Skin of body (tissue), 2 donors: ENCODE data around the gene PIWIL4. TPM values are rescaled to one million over a fixed set of nuclear protein-coding genes. Genes with fewer than 3 reads are reported as not detected.

Experiments used
- DNase-seq: peaks from one replicate; lab custom pipeline; 2025; lab: John Stamatoyannopoulos, UW
- total RNA-seq: library from RNA; depleted of rRNA; stranded (reverse); fragments of >200 nt; gene quantifications from one replicate; pipeline ENCODE4 v1.2.3, GENCODE V29; 2014

Gene PIWIL4
- total RNA-seq, result 6.2 TPM

DNA sequence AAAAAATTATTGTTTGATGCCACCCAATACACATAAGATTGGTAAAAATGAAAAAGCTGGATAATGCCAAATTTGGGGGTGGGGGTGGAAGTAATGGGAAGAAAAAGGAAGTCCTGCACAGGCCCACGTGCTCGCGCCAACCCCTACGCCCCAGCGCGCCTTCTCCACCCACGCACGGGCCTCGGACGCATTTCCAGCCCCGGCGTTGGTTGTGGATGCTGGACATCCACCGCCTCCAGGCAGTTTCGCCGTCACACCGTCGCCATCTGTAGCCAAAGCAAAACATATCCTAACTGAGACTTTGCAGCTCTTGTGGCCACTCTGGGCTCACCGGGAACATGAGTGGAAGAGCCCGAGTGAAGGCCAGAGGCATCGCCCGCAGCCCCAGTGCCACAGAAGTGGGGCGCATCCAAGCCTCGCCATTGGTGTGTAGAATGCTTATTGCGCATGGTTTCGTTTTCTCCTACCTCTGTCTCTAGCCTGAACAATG lies at the start of gene PIWIL4:
TSS of gene PIWIL4 (plus strand) at position 188 of the 490 bp plus-strand sequence. CDS start at position 339, 151 bp downstream.
- DNase-seq, result no peak

DNA sequence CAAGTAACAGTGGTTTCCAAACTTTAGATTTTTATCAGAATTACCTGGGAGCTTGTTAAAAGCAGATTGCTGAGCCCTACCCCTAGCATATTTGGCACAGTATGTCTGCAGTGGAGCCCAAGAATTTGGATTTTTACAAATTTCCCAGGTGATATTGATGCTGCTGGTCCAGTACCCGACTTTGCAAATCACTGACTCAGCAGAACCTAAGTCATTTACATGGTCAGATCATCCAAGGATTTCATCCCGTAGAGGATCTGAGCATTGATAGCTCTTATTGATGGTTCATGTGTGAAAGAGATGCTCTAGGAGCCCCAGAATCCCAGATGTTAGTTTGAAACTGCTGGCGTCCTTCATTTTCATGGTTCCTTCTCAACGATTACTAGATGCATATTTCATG lies 48.9 kb upstream of the PIWIL4 start:
- DNase-seq, result no peak

- peak; percentile 24 for DNase-seq
Measured at GRCh38 chr11:94519478-94520084, 47.6 kb upstream of the PIWIL4 start.

- no peak for DNase-seq
Measured at GRCh38 chr11:94521684-94522083, 45.5 kb upstream of the PIWIL4 start.

DNA sequence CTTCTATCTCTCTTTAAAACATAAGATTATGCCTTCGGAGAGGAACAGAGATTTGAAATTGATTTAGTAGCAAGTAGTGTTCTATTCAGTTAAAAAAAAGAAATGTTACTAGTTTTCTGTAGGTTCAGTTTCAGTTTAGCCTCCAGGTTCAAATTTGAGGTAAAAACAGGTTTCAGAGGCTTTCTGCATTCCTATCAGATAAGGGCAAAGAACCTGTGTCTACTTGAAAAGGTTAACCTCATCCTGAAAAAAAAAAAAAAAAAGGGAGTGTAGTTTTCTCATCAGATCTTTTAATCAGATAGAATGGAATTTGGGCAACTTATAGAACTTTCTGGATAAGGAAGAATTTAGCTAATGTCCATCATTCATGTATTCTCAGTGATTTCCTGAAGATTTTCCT lies 42.8 kb upstream of the PIWIL4 start:
- no peak for DNase-seq

DNA sequence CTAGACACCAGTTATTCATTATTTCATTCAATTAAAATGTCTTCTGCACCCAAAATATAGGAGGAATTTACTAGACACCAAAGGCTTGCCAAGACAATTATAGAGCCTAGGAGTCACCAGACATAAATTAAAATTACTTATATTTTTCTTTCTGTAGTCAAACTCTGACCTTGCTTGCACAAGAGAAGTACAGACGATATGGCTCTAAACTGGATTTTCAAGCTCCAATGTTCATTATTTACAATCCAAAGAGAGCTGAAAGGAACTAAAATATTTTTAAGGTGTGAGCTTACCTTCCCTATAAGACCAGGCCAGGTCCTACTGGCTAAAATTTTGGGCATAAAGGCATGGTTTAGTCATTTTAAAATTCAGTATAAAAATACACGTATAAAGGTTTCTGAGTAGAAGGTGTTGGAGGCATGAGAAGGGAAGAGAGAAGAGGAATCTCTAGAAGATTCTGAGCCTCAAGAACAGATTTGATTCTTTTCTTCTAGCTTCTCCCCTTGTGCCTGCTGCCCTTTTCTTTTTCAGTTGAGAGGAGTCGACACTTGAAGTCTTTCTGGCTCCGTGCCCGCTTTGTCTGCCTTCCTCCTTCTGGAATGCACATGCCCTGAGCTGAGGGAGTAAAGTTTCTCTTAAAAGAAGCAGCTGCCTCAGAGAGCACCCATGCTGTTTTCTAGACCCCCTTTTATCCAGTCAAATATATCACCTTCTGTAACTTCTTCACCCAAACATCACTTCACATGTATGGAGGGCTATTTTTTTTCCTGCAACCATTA lies 41.4 kb upstream of the PIWIL4 start:
- peak; percentile 17 for DNase-seq

GRCh38 chr11:94526645-94527438 lies 40.3 kb upstream of the PIWIL4 start:
- no peak for DNase-seq

DNA sequence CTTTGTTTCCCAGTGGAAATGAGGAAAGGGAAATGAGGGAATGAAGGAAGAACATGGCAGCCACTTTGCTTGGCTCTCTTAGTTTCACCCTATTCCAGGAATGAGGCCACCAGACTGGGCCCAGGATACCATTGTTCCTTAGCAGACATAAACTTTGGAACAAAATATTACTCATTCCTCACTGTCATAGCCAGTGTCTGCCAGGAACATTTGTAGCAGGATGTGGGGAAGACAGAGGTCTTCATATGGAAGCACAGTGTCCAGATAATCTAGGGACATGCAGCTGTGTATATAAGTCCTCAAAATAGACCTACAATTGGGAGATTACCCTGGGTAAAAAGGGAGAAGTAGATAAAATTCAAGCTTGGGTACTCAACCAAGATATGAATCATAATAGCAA lies 38.6 kb upstream of the PIWIL4 start:
- DNase-seq, result no peak

GRCh38 chr11:94532211-94532610 lies 35.0 kb upstream of the PIWIL4 start:
- no peak for DNase-seq

DNA sequence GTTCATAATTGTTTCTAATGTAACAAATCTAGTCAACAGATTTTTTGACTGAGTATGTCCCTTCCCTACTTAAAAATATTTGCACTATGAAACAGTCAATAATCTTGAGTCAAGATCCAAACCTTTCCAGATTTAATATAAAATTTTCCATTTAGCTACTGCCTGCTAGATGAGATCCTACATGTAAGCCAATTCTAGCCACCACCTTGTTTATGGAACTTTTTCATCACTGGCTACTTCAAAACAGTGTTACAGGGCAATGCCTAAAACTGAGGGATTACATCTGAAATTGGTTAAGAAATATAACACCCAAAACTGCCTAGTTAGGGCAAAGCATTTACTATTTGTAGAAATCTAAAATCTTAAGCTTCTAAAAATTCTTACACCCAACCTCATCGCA lies 34.0 kb upstream of the PIWIL4 start:
- DNase-seq, result peak; percentile 7

DNA sequence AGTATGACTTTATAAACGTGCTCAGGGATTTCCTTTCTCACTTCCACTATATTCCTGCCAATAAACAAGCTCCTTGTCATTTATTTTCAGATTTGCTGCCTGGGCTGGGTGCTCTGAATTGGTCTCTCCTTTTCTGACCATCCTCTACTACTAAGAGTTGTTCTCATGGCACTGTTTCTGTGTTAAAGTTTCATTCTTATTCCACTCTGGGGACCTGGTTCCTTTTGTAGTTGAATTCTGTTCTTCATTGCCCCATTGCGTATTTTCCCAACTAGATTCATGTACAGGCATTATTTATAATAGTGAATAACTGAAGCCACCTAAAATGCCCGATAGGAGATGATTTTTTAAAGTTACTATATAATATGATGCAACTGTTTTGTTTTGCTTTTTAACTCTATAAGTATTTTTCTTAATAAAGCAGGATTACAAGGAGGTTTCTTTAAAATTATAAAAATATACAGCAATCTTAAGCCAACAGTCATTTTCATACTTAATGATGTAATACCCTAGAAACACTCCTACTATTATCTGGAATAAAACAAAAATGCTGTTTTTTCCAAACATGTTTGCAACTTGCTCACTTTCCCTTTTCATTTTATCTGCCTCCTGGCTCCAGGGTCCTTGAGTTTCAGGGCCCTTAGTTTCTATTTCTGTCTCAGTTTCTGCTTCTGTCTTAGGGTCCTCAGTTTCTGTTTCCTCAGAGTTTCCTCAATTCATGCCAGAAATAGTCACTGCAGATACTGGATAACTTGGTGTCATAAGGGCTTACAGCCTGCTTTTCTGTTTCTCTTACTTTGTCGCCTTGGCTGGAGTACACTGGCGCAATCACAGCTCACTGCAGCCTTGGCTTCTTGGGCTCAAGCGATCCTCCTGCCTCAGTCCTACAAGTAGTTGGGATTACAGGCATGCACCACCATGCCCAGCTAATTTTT lies 33.2 kb upstream of the PIWIL4 start:
- peak; percentile 22 for DNase-seq

- no peak for DNase-seq
Measured at GRCh38 chr11:94536386-94536785, 30.8 kb upstream of the PIWIL4 start.

DNA sequence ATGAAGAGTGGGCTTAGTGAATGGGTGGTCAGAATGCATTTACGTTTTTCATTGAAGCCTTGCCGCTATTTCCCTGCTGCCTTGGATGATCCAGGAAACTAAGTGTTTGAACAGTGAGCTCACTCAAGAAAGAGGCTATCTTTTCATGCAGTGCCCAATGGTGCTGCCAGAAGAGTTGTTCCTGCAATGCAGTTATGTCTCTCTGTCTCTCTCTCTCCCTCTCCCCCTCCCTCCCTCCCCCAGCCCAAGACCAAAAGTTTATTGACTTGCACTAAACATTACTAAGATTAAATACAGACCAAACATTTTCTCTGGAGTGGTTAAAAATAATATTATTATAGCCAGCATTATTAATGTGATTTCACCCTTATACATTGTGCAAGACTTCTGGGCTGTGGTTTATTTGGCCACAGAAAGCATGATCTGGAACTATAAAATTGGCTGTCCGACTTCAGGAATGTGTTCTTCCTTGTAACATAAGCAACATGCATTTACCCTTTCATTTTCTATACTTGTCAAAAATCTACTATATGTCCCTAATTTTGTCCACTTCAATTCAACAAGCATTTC lies 30.1 kb upstream of the PIWIL4 start:
- peak; percentile 88 for DNase-seq

GRCh38 chr11:94539420-94539819 lies 27.7 kb upstream of the PIWIL4 start:
- DNase-seq, result no peak

GRCh38 chr11:94543695-94544645 lies 23.2 kb upstream of the PIWIL4 start, which contains the start of gene FUT4:
Gene FUT4 (plus strand): TSS chr11:94543921. CDS start chr11:94544134, 213 bp downstream.
- DNase-seq, result peak; percentile 68

GRCh38 chr11:94544646-94545263 lies 22.4 kb upstream of the PIWIL4 start:
- DNase-seq, result no peak

DNA sequence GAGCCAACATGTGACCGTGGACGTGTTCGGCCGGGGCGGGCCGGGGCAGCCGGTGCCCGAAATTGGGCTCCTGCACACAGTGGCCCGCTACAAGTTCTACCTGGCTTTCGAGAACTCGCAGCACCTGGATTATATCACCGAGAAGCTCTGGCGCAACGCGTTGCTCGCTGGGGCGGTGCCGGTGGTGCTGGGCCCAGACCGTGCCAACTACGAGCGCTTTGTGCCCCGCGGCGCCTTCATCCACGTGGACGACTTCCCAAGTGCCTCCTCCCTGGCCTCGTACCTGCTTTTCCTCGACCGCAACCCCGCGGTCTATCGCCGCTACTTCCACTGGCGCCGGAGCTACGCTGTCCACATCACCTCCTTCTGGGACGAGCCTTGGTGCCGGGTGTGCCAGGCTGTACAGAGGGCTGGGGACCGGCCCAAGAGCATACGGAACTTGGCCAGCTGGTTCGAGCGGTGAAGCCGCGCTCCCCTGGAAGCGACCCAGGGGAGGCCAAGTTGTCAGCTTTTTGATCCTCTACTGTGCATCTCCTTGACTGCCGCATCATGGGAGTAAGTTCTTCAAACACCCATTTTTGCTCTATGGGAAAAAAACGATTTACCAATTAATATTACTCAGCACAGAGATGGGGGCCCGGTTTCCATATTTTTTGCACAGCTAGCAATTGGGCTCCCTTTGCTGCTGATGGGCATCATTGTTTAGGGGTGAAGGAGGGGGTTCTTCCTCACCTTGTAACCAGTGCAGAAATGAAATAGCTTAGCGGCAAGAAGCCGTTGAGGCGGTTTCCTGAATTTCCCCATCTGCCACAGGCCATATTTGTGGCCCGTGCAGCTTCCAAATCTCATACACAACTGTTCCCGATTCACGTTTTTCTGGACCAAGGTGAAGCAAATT lies 21.7 kb upstream of the PIWIL4 start:
- no peak for DNase-seq

- DNase-seq, result no peak
Measured at GRCh38 chr11:94546162-94546470, 21.1 kb upstream of the PIWIL4 start.
